Thyroid gland (tissue), 4 donors: ENCODE data around the gene ALDH1B1.
"Not testable (repeated sequence)": the region's sequence is repeated elsewhere in the genome, so short reads cannot be mapped to it uniquely, and the experiment has no call there.

Experiments
- CTCF ChIP-seq, 6 experiments: fragments of 200-600 bp in 3 of 6; fragments of 450-650 bp in 3 of 6; sonication (generic) in 3 of 6; IDR thresholded peaks; one replicate each; pipeline ENCODE4 v1.5.1; 2016 to 2019; ENCODE audit warnings: antibody characterized with exemption in 6 of 6, mild to moderate bottlenecking in 2 of 6, inconsistent platforms in 1 of 6, moderate library complexity in 1 of 6
- POLR2A ChIP-seq, 2 donors: fragments of 450-650 bp; IDR thresholded peaks; one replicate each; pipeline ENCODE4 v1.6.1; 2017; ENCODE audit warnings: antibody characterized with exemption in 2 of 2, mild to moderate bottlenecking in 2 of 2, moderate library complexity in 1 of 2

DNA sequence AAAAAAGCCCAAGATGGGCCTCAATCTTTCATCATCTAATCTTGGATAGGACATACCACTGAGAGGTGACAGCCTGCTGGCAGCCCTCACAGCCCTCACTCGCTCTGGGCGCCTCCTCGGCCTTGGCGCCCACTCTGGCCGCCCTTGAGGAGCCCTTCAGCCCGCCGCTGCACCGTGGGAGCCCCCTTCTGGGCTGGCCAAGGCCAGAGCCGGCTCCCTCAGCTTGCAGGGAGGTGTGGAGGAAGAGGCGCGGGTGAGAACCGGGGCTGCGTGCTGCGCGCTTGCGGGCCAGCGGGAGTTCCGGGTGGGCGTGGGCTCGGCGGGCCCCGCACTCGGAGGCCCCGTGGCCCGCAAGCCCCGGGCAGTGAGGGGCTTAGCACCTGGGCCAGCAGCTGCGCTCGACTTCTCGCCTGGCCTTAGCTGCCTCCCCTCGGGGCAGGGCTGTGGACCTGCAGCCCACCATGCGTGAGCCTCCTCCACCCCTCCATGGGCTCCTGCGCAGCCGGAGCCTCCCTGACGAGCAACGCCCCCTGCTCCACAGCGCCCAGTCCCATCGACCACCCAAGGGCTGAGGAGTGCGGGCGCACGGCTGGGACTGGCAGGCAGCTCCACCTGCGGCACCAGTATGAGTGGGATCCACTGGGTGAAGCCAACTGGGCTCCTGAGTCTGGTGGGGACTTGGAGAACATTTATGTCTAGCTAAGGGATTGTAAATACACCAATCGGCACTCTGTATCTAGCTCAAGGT, 15.0 kb upstream of the ALDH1B1 start:
- TF ChIP-seq CTCF, POLR2A (IDR thresholded peaks at IDR 0.05): not testable (repeated sequence)
